Measurements from ENCODE around the gene MAFB. TPM values are rescaled to one million over a fixed set of nuclear protein-coding genes. Genes with fewer than 3 reads are reported as not detected.

MAFB gene
- total RNA-seq, 1 experiment from 2014 or later = 0.22 TPM

DNA sequence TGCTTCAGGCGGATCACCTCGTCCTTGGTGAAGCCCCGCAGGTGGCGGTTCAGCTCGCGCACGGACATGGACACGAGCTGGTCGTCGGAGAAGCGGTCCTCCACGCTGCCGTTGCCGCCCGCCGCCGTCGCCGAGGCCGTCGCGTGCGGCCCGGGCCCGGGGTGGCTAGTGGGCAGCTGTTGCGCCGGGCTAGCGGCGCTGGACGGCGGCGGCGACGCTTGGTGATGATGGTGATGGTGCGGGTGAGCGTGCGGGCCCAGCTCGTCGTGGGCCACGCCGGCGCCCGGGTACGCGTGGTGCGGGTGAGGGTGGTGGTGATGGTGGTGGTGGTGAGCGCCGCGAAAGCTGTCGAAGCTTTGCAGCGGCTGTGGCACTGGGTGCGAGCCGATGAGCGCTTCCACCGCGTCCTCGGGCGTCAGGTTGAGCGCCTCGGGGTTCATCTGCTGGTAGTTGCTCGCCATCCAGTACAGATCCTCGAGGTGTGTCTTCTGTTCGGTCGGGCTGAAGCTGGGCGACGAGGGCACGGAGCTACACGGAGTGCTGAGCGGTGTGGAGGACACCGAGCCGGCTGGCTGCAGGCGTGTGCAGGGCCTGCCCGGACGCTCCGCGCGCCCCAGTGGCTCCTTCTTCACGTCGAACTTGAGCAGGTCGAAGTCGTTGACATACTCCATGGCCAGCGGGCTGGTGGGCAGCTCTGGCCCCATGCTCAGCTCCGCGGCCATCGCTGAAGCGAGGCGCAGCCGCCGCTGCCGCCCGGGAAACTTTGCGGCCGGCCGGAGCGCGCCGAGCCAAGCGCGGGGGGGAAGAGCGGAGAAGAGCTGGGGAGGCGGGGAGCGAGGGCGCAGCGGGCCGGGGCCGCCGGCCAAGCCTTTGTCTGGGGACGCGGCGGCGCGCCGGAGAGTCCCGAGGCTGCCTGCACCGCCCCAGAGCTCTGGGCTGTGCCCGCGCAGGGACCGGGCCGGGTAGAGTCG lies 622 bp downstream of the MAFB start:
- POLR2A ChIA-PET = no interaction called here
- intact Hi-C loops (cut with micrococcal nuclease) = loop anchor here (1.0 kb wide), 1 partner anchor 422 kb away; no protein-coding TSS in a partner anchor
- no peak for ATAC-seq
- Histone ChIP-seq H3K9ac (ENCODE audit: low read length) (no peak overlapping the region), H3K4me1 (ENCODE audit: control insufficient read depth in 1 of 2, insufficient read depth in 2 of 2, low read length in 2 of 2) (peaks cover 3 to 17% of the 10 kb centered on the region in 2 experiments; a peak in 3 of 4 replicates), H3K79me2 (ENCODE audit: insufficient read depth, low read length) (no peaks in the 10 kb centered on the region), H3K4me2 (ENCODE audit: low read length) (peak overlapping the region; percentile 99), H3K9me3 (ENCODE audit: control insufficient read depth in 1 of 2, insufficient read depth in 1 of 2, low read depth in 1 of 2, low read length in 2 of 2) (no peaks in the 10 kb centered on the region), H3K9me2 (ENCODE audit: insufficient read depth) (no peaks in the 10 kb centered on the region), H3K27ac (ENCODE audit: low read depth, low read length) (no peak overlapping the region; the same call in 1 of the 2 replicates), H3K27me3 (ENCODE audit: insufficient read depth, low read length) (peaks cover 25% of the 10 kb centered on the region), H4K20me1 (ENCODE audit: insufficient read depth) (no peaks in the 10 kb centered on the region), H3K4me3 (replicated peaks in 1 of 2; ENCODE audit: low read depth in 1 of 2, low read length in 2 of 2) (peak overlapping the region; percentile 24 to 60), H3K36me3 (ENCODE audit: control insufficient read depth in 1 of 2, insufficient read depth in 2 of 2, low read length in 2 of 2) (no peaks in the 10 kb centered on the region), H2AFZ (ENCODE audit: low read depth, low read length, poor library complexity, severe bottlenecking) (no peak overlapping the region)
- RAD21 ChIA-PET (ENCODE audit: low non-redundant PET in 1 of 2, low total read pairs in 2 of 2, uncharacterized antibody in 2 of 2, unreplicated experiment in 2 of 2) = interaction anchor here (0.6 to 0.8 kb wide), 2 partner anchors 33 to 139 kb away, joined by 3 read pairs; no protein-coding TSS in a partner anchor
- TF ChIP-seq RAD21 (IDR thresholded peaks at IDR 0.05; ENCODE audit: low read depth) = no peak
- TF ChIP-seq CEBPB (IDR thresholded peaks at IDR 0.05; ENCODE audit: low read depth) = no peak
- TF ChIP-seq JUND (IDR thresholded peaks at IDR 0.05) = no peak
- TF ChIP-seq FOSL1 (IDR thresholded peaks at IDR 0.05; ENCODE audit: low read depth) = no peak
- TF ChIP-seq, protein P1, sequence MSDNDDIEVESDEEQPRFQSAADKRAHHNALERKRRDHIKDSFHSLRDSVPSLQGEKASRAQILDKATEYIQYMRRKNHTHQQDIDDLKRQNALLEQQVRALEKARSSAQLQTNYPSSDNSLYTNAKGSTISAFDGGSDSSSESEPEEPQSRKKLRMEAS (IDR thresholded peaks at IDR 0.05) = no peak
- TF ChIP-seq POLR2A (IDR thresholded peaks at IDR 0.05; ENCODE audit: borderline replicate concordance, extremely low read depth, insufficient read depth, insufficient read length) = no peak
- no peak for TF ChIP-seq CBX3 (IDR thresholded peaks at IDR 0.05; ENCODE audit: low read depth)
- CTCF ChIA-PET = interaction anchor here (0.7 to 1.6 kb wide), 5 partner anchors 18 to 528 kb away, joined by 3 to 7 read pairs (median 4); no protein-coding TSS in a partner anchor
- no peak for DNase-seq (ENCODE audit: low read depth, low spot score)
- BruUV-seq (replicated peaks) = no TSS peak

DNA sequence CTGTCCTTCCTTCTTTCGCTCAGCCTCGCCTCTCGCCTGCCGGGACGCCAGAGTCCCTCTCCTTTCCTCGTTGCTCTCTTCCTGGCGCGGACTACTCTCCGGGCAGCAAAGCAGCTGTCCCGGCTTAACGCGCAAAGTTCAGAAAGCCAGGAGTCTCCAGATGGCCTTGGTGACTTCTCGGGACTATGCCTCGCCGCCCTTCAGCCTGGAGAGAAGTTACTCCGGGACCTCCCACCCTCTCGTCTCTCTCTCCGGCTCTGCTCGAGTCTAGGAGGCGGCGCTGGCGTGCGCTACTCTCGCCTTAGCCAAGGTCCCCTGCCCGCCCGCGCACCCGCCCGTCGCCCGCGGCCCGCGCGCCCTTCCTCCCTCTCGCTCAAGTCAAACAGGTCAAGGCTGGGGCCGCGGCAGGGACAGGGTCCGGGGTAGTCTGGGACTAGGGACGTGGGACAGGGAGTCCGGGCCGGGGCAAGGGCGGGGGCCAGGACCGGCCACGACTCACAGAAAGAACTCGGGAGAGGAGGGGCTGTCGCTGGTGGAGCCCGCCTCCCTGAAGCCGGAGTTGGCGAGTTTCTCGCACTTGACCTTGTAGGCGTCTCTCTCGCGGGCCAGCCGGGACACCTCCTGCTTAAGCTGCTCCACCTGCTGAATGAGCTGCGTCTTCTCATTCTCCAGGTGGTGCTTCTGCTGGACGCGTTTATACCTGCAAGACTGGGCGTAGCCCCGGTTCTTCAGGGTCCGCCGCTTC lies 1.5 kb downstream of the MAFB start:
- Histone ChIP-seq H3K27ac (ENCODE audit: low read depth, low read length) (no peak overlapping the region), H3K36me3 (ENCODE audit: control insufficient read depth in 1 of 2, insufficient read depth in 2 of 2, low read length in 2 of 2) (no peaks in the 10 kb centered on the region), H3K9me2 (ENCODE audit: insufficient read depth) (no peaks in the 10 kb centered on the region), H2AFZ (ENCODE audit: low read depth, low read length, poor library complexity, severe bottlenecking) (no peak overlapping the region), H3K9me3 (ENCODE audit: control insufficient read depth in 1 of 2, insufficient read depth in 1 of 2, low read depth in 1 of 2, low read length in 2 of 2) (no peaks in the 10 kb centered on the region), H3K27me3 (ENCODE audit: insufficient read depth, low read length) (peaks cover 23% of the 10 kb centered on the region; the same call in 1 of the 2 replicates), H3K9ac (ENCODE audit: low read length) (no peak overlapping the region), H4K20me1 (ENCODE audit: insufficient read depth) (no peaks in the 10 kb centered on the region), H3K4me3 (replicated peaks in 1 of 2; ENCODE audit: low read depth in 1 of 2, low read length in 2 of 2) (no peak overlapping the region), H3K4me1 (ENCODE audit: control insufficient read depth in 1 of 2, insufficient read depth in 2 of 2, low read length in 2 of 2) (peaks cover 3 to 17% of the 10 kb centered on the region in 2 experiments; a peak in 3 of 4 replicates), H3K79me2 (ENCODE audit: insufficient read depth, low read length) (no peaks in the 10 kb centered on the region), H3K4me2 (ENCODE audit: low read length) (no peak overlapping the region)
- ATAC-seq = no peak
- DNase-seq (ENCODE audit: low read depth, low spot score) = no peak
- POLR2A ChIA-PET = no interaction called here
- CTCF ChIA-PET = no interaction called here
- intact Hi-C loops (cut with micrococcal nuclease) = no loop called here
- RAD21 ChIA-PET (ENCODE audit: low non-redundant PET in 1 of 2, low total read pairs in 2 of 2, uncharacterized antibody in 2 of 2, unreplicated experiment in 2 of 2) = no interaction called here
- BruUV-seq (replicated peaks) = no TSS peak
- TF ChIP-seq ZFX (IDR thresholded peaks at IDR 0.05) (no peak), CEBPB (IDR thresholded peaks at IDR 0.05; ENCODE audit: low read depth) (no peak), EGR1 (IDR thresholded peaks at IDR 0.05; ENCODE audit: low read depth) (no peak), FOSL1 (IDR thresholded peaks at IDR 0.05; ENCODE audit: low read depth) (no peak), EZH2 (IDR thresholded peaks at IDR 0.05) (no peak), CBX3 (IDR thresholded peaks at IDR 0.05; ENCODE audit: low read depth) (no peak), RAD21 (IDR thresholded peaks at IDR 0.05; ENCODE audit: low read depth) (no peak), JUND (IDR thresholded peaks at IDR 0.05) (no peak)
- TF ChIP-seq, protein P2, sequence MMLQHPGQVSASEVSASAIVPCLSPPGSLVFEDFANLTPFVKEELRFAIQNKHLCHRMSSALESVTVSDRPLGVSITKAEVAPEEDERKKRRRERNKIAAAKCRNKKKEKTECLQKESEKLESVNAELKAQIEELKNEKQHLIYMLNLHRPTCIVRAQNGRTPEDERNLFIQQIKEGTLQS (IDR thresholded peaks at IDR 0.05) = no peak
- TF ChIP-seq, protein P3, sequence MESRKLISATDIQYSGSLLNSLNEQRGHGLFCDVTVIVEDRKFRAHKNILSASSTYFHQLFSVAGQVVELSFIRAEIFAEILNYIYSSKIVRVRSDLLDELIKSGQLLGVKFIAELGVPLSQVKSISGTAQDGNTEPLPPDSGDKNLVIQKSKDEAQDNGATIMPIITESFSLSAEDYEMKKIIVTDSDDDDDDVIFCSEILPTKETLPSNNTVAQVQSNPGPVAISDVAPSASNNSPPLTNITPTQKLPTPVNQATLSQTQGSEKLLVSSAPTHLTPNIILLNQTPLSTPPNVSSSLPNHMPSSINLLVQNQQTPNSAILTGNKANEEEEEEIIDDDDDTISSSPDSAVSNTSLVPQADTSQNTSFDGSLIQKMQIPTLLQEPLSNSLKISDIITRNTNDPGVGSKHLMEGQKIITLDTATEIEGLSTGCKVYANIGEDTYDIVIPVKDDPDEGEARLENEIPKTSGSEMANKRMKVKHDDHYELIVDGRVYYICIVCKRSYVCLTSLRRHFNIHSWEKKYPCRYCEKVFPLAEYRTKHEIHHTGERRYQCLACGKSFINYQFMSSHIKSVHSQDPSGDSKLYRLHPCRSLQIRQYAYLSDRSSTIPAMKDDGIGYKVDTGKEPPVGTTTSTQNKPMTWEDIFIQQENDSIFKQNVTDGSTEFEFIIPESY (IDR thresholded peaks at IDR 0.05; ENCODE audit: extremely low read depth, insufficient replicate concordance, low read length) = no peak
- TF ChIP-seq, protein P4, sequence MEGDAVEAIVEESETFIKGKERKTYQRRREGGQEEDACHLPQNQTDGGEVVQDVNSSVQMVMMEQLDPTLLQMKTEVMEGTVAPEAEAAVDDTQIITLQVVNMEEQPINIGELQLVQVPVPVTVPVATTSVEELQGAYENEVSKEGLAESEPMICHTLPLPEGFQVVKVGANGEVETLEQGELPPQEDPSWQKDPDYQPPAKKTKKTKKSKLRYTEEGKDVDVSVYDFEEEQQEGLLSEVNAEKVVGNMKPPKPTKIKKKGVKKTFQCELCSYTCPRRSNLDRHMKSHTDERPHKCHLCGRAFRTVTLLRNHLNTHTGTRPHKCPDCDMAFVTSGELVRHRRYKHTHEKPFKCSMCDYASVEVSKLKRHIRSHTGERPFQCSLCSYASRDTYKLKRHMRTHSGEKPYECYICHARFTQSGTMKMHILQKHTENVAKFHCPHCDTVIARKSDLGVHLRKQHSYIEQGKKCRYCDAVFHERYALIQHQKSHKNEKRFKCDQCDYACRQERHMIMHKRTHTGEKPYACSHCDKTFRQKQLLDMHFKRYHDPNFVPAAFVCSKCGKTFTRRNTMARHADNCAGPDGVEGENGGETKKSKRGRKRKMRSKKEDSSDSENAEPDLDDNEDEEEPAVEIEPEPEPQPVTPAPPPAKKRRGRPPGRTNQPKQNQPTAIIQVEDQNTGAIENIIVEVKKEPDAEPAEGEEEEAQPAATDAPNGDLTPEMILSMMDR (IDR thresholded peaks at IDR 0.05 in 2 of 3, conservative IDR thresholded peaks at IDR 0.05 in 1 of 3; ENCODE audit: borderline replicate concordance in 1 of 3, insufficient read depth in 1 of 3, low read depth in 2 of 3, low read length in 2 of 3) = no peak
